DOHH2 (cell line): Measurements from ENCODE around the gene DOCK1.

Experiments used
- CTCF ChIP-seq: fragments of 200-600 bp; sonication (generic); IDR thresholded peaks from one replicate; pipeline ENCODE4 v1.5.1; 2014; ENCODE audit warnings: antibody characterized with exemption, mild to moderate bottlenecking, low read depth, low read length; ENCODE audit not compliant: poor library complexity, severe bottlenecking
- EZH2phosphoT487 ChIP-seq: fragments of 200-600 bp; sonication (generic); IDR thresholded peaks from 2 replicates; pipeline ENCODE4 v1.6.1; 2017; ENCODE audit warnings: borderline replicate concordance, mild to moderate bottlenecking, antibody characterized with exemption, low read length, moderate library complexity, mixed read lengths

DNA sequence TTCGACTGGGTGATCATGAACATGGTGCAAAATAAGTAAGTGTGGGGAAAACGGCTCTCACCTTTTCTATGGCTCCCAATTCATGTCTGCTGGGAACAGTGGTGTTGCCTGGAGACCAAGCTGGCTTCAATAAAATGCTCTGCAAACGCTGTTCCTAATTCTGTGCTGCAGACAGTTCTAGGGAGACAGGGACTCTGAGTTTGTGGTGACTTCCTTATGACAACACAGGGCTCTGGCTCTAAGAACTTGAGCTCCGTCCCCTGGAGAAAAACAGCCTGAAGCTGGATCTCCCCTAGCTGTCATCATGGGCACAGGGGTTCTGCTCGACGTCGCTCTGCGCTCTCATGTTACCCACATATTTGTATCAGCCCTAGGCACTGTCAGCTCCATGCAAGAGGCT lies 352.2 kb downstream of the DOCK1 start:
- TF ChIP-seq CTCF: no peak
- TF ChIP-seq EZH2phosphoT487: no peak
